HUES6 (cell line): ENCODE results near the gene WDR87.
"Not testable (repeated sequence)": the region's sequence is repeated elsewhere in the genome, so short reads cannot be mapped to it uniquely, and the experiment has no call there.

Experiments used
- H3K27ac ChIP-seq: 2 replicates; pipeline ENCODE4 v1.7.0; 2013; ENCODE audit warnings: low read depth, mild to moderate bottlenecking, low read length, inconsistent platforms
- H3K27me3 ChIP-seq: 2 replicates; pipeline ENCODE4 v1.6.1; 2013; ENCODE audit warnings: low read length; ENCODE audit not compliant: control insufficient read depth, insufficient read depth
- H3K36me3 ChIP-seq: 2 replicates; pipeline ENCODE4 v1.6.1; 2013; ENCODE audit warnings: low read length; ENCODE audit not compliant: control insufficient read depth, insufficient read depth
- H3K4me1 ChIP-seq: 2 replicates; pipeline ENCODE4 v1.6.1; 2013; ENCODE audit warnings: low read length; ENCODE audit not compliant: control insufficient read depth, insufficient read depth
- H3K4me3 ChIP-seq: 2 replicates; pipeline ENCODE4 v1.5.1; 2013; ENCODE audit warnings: low read depth, low read length
- H3K9ac ChIP-seq: one replicate; pipeline ENCODE4 v1.6.1; 2013; ENCODE audit warnings: mild to moderate bottlenecking, low read length
- H3K9me3 ChIP-seq: 2 replicates; pipeline ENCODE4 v1.6.1; 2013; ENCODE audit warnings: low read depth, low read length; ENCODE audit not compliant: control insufficient read depth, insufficient read depth

WDR87 gene

DNA sequence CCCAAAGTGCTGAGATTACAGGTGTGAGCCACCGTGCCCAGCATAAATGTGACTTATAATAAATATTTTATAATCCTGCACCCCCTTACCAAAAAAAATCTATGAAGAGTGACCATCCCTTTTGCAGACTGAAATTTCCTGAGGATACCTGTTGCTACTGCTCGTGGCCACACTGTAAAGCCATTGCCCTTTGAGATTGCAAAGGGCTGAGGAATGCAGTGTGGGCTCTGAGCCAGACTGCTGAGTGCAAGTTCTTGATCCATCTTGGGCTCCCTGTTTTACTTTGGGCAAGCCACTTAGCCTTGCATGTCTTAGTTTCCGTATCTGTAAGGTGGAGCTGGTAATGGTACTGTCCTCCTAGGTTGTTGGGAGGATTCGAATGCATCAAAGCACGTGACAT lies 24.0 kb upstream of the WDR87 start:
- H3K36me3 ChIP-seq, result peaks cover 6% of the 10 kb centered on the region; the same call in 1 of the 2 replicates
- no peaks in the 10 kb centered on the region for H3K27me3 ChIP-seq
- H3K9me3 ChIP-seq, result peaks cover 8% of the 10 kb centered on the region
- H3K9ac ChIP-seq, result no peak overlapping the region
- no peak overlapping the region for H3K27ac ChIP-seq
- H3K4me1 ChIP-seq, result peaks cover 51% of the 10 kb centered on the region
- no peak overlapping the region for H3K4me3 ChIP-seq

GRCh38 chr19:37929355-37929923 lies 23.0 kb upstream of the WDR87 start:
- H3K9me3 ChIP-seq, result no peaks in the 10 kb centered on the region
- H3K27ac ChIP-seq, result no peak overlapping the region
- H3K4me1 ChIP-seq, result peaks cover 51% of the 10 kb centered on the region
- no peaks in the 10 kb centered on the region for H3K27me3 ChIP-seq
- H3K9ac ChIP-seq, result no peak overlapping the region
- peak overlapping the region; percentile 9; the same call in 1 of the 2 replicates for H3K4me3 ChIP-seq
- H3K36me3 ChIP-seq, result peaks cover 4% of the 10 kb centered on the region; the same call in 1 of the 2 replicates

GRCh38 chr19:37928527-37929286 lies 22.3 kb upstream of the WDR87 start:
- Histone ChIP-seq H3K9ac (no peak overlapping the region), H3K4me3 (peak overlapping the region; percentile 12; the same call in 1 of the 2 replicates), H3K27ac (no peak overlapping the region), H3K36me3 (no peaks in the 10 kb centered on the region), H3K9me3 (no peaks in the 10 kb centered on the region), H3K4me1 (peaks cover 47% of the 10 kb centered on the region), H3K27me3 (no peaks in the 10 kb centered on the region)

GRCh38 chr19:37926711-37927110 lies 20.3 kb upstream of the WDR87 start:
- no peak overlapping the region for H3K4me3 ChIP-seq
- no peaks in the 10 kb centered on the region for H3K9me3 ChIP-seq
- H3K9ac ChIP-seq, result no peak overlapping the region
- H3K36me3 ChIP-seq, result no peaks in the 10 kb centered on the region
- H3K4me1 ChIP-seq, result peaks cover 29% of the 10 kb centered on the region
- H3K27ac ChIP-seq, result no peak overlapping the region
- H3K27me3 ChIP-seq, result no peaks in the 10 kb centered on the region

DNA sequence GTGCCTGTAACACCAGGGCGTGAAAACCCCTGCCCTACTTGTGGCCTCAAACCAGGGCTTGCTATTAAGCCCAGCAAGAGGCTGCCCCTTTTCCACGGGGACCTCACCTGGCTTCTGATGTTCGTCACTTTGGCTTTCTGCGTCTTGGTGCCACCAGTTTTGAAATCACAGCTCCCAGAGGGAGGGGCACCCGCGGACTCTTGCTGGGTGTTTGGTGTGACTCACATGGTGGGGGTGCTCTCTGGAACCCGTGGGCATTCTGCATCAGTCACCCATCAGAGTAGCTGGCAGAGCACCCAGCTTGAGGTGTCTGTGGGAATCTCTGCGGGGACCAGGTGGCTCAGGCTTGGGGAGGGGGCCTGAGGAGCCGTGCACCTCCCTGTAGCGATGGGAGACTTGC lies 19.9 kb upstream of the WDR87 start:
- H3K4me1 ChIP-seq, result peaks cover 26% of the 10 kb centered on the region
- no peaks in the 10 kb centered on the region for H3K9me3 ChIP-seq
- H3K4me3 ChIP-seq, result no peak overlapping the region
- H3K27ac ChIP-seq, result no peak overlapping the region
- H3K27me3 ChIP-seq, result no peaks in the 10 kb centered on the region
- no peak overlapping the region for H3K9ac ChIP-seq
- H3K36me3 ChIP-seq, result peaks cover 2% of the 10 kb centered on the region; the same call in 1 of the 2 replicates

DNA sequence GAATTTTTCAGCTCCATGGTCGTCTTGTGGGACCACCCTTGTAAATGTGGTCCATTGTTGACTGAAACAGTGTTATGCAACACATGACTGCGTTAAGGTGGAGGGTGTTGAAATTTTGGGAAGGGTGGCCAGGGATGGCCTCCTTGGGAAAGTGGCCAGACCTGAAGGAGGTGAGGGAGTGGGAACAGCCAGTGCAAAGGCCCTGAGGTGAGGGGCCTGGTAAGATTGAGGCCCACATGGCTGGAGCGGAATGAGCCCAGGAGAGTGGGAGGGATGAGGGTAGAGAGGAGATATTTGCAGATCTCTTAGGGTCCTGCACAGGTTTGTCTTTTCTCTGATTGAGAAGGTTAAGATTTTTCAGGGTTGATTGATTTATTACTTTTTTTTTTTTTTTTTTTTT lies 18.8 kb upstream of the WDR87 start:
- no peaks in the 10 kb centered on the region for H3K9me3 ChIP-seq
- no peak overlapping the region for H3K9ac ChIP-seq
- peaks cover 4% of the 10 kb centered on the region; the same call in 1 of the 2 replicates for H3K36me3 ChIP-seq
- H3K27ac ChIP-seq, result no peak overlapping the region
- no peaks in the 10 kb centered on the region for H3K27me3 ChIP-seq
- no peak overlapping the region for H3K4me3 ChIP-seq
- H3K4me1 ChIP-seq, result peaks cover 28% of the 10 kb centered on the region

DNA sequence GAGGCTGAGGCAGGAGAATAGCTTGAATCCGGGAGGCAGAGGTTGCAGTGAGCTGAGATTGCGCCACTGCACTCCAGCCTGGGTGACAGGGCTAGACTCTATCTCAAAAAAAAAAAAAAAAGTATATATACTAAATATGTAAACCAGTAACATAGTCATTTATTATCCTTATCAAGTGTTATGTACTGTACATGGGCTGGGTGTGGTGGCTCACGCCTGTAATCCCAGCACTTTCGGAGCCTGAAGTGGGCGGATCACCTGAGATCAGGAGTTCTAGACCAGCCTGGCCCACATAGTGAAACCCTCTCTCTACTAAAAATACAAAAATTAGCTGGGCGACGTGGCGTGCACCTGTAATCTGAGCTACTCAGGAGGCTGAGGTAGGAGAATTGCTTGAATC lies 18.2 kb upstream of the WDR87 start:
- H3K36me3 ChIP-seq, H3K27ac ChIP-seq, H3K9me3 ChIP-seq, H3K27me3 ChIP-seq, H3K9ac ChIP-seq, H3K4me3 ChIP-seq: not testable (repeated sequence)
- H3K4me1 ChIP-seq, result peaks cover 26% of the 10 kb centered on the region

DNA sequence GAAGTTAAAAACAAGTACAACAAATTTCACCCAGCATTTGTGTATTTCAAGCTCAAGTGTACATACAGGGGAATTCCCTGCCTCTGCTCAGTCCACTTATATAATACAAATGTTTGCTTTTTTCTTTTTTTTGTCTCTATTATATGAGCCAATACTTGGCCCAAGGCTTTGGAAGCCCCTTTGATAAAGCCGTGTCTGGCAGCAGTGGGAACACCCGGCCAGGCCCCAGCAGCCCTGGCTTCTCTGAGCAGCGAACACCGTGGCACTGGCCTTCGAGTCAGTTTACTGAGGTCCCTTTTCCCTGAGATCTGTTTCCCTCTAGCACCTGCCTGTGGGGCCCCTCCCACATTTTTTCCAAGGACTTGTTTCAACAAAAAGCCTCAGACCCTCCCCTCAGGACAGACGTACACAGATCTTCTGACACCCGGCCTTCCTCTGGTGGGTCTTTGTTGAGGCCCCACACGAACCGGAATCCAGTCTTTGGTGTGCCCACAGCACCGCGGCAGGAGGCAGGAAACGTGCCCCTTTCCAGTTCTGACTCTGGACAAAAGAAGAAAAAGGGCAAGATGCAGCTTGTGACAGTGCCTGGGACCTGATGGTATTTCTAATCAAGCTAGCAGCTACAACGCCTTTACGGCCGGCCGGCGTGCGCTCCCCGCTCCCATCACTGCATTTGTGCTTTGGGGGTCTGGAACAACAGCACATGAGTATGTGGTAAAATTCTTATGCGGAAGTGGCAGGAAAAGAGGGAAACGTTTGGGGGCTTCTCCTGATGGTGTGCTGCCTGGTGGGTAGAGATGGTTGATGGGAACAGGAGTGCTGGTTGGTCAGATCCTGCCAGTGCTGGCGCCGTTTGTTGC lies 14.4 kb upstream of the WDR87 start:
- H3K9ac ChIP-seq, result no peak overlapping the region

DNA sequence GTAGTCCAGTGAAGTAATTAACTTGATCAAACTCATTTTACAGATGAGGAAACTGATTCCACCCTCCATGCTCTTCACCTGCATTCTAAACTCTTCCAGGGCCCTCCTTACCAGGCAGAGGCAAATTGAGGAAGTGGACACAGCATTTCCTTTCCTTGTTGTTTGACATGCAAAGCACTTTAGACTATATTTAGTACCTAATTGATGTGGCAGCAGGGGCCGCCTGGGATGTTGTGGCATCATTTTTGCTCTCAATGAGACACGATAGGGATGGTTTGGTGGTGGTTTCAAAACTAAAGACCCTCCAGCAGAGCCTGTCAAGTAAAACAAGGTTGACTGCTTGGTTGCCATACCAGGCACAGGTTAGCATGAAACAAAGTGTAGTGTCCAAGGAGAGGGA lies 8.5 kb upstream of the WDR87 start:
- Histone ChIP-seq H3K9ac (no peak overlapping the region), H3K27me3 (no peaks in the 10 kb centered on the region), H3K4me1 (peaks cover 12% of the 10 kb centered on the region), H3K27ac (no peak overlapping the region), H3K4me3 (no peak overlapping the region), H3K36me3 (no peaks in the 10 kb centered on the region), H3K9me3 (no peaks in the 10 kb centered on the region)

More for the DNA sequence above, 14.4 kb upstream of the WDR87 start:
- H3K36me3 ChIP-seq, result peaks cover 4% of the 10 kb centered on the region; the same call in 1 of the 2 replicates
- no peaks in the 10 kb centered on the region for H3K9me3 ChIP-seq
- H3K4me3 ChIP-seq, result no peak overlapping the region
- H3K4me1 ChIP-seq, result peaks cover 4% of the 10 kb centered on the region; the same call in 1 of the 2 replicates
- no peaks in the 10 kb centered on the region for H3K27me3 ChIP-seq
- no peak overlapping the region for H3K27ac ChIP-seq

- Histone ChIP-seq H3K36me3 (no peaks in the 10 kb centered on the region), H3K9me3 (no peaks in the 10 kb centered on the region), H3K4me1 (peaks cover 29% of the 10 kb centered on the region), H3K9ac (no peak overlapping the region), H3K27me3 (no peaks in the 10 kb centered on the region), H3K27ac (no peak overlapping the region), H3K4me3 (no peak overlapping the region)
Observed at GRCh38 chr19:37909661-37910199, 3.3 kb upstream of the WDR87 start.
